Embryonic facial prominence (tissue), 1 donor: Measurements from ENCODE around the gene EDN1.
A peak's percentile ranks its signal among the peaks of the same experiment; 100 is the strongest.

Source experiments
- DNase-seq: peaks from one replicate; pipeline ENCODE4 v3.0.0-alpha.2; 2016; ENCODE audit errors: extremely low spot score

The EDN1 gene

DNA sequence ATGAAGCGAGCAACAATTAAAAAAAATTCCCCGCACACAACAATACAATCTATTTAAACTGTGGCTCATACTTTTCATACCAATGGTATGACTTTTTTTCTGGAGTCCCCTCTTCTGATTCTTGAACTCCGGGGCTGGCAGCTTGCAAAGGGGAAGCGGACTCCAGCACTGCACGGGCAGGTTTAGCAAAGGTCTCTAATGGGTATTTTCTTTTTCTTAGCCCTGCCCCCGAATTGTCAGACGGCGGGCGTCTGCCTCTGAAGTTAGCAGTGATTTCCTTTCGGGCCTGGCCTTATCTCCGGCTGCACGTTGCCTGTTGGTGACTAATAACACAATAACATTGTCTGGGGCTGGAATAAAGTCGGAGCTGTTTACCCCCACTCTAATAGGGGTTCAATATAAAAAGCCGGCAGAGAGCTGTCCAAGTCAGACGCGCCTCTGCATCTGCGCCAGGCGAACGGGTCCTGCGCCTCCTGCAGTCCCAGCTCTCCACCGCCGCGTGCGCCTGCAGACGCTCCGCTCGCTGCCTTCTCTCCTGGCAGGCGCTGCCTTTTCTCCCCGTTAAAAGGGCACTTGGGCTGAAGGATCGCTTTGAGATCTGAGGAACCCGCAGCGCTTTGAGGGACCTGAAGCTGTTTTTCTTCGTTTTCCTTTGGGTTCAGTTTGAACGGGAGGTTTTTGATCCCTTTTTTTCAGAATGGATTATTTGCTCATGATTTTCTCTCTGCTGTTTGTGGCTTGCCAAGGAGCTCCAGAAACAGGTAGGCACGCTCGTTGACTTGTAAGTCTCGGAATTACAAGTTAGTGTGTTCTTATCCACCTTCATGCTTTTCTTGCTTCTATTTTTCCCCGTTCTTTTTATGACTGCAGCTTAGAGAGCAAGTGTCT lies at the start of gene EDN1:
Gene EDN1 (plus strand): TSS at position 429 of the 888 bp plus-strand sequence. CDS start 269 bp downstream, at position 698.
- peak; percentile 70 for DNase-seq

GRCh38 chr6:12241493-12242175 lies 48.5 kb upstream of the EDN1 start:
- DNase-seq = no peak

GRCh38 chr6:12243169-12243568 lies 47.0 kb upstream of the EDN1 start:
- no peak for DNase-seq

DNA sequence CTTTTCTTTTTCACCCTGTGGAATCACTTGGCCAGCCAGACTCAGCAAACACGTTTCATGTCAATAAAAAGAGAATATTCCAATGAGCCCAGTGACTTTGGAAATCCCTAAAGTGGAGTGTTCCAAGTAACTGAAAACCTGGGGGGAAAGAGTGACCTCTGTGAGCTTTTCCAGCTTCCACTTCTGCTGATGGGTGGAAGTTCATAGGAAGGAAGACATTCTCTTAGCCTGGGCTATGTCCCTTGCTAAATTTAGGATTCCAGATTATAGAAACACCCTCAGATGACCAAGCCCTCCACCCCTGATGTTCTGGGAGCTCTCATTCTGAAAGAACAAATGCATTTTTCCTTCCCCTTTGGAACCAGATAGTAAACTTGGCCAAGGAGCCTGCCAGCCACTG lies 44.8 kb upstream of the EDN1 start:
- no peak for DNase-seq

- no peak for DNase-seq
Measured at GRCh38 chr6:12245763-12246718, 44.1 kb upstream of the EDN1 start.

GRCh38 chr6:12246900-12247299 lies 43.3 kb upstream of the EDN1 start:
- no peak for DNase-seq

- DNase-seq = no peak
Measured at GRCh38 chr6:12249541-12250382, 40.4 kb upstream of the EDN1 start.

- DNase-seq = no peak
Measured at GRCh38 chr6:12250383-12250770, 39.8 kb upstream of the EDN1 start.

- no peak for DNase-seq
Measured at GRCh38 chr6:12254210-12254609, 36.0 kb upstream of the EDN1 start.

DNA sequence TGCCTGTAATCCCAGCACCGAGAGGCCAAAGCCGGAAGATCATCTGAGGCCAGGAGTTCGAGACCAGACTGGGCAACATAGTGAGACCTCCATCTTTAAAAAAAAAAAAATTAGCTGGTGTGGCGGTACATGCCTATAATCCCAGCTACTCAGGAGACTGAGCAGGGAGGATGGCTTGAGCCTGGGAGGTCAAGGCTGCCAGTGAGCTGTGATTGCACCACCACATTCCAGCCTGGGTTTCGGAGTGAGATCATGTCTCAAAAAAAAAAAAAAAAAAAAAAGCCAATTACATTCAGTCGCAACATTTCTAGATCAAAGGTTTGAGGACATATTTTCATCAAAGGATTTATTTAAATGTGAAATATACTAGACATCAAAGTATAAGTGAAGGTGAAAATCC lies 32.0 kb upstream of the EDN1 start:
- no peak for DNase-seq

DNA sequence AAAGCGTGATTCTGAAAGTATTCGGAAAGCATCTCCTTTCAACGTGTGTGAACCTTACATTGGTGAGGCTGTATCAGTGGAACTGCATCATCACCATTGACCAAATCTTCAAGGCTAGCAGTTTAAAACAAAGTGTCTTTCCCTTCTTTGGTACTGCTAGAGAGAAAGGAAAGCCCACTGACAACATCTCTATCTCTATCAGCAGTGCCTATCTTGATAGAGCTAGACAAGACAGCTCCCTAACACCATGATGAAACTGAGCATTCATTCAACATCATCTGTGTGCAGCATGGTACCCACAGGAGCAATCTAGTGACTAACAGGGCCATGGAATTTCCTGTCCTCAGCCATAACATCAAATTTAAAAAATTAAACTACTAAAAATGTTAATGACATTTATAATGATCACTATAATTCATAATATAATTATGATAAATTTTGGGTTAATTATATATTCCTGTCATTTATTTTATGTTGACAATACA lies 31.5 kb upstream of the EDN1 start:
- DNase-seq = no peak

- no peak for DNase-seq
Measured at GRCh38 chr6:12260458-12261093, 29.6 kb upstream of the EDN1 start.

DNA sequence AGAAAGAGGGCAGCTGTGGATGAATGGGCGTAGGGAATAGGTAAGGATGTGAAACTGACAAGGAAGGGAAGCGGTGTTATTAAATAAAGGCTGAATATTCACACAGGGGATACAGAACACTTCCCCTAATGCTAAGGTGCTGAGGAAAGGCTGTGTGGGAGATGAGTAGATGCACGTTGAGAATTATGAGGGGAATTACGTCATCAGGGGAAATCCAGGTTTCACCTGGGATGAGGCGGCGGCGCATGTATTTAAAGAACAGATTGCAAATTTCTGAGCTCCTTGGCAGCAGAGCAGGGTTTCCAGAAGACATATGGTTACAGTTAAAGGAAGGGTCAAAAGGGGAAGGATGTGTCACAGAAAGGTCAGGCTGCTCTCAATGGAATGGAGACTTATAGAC lies 28.7 kb upstream of the EDN1 start:
- DNase-seq = no peak

DNA sequence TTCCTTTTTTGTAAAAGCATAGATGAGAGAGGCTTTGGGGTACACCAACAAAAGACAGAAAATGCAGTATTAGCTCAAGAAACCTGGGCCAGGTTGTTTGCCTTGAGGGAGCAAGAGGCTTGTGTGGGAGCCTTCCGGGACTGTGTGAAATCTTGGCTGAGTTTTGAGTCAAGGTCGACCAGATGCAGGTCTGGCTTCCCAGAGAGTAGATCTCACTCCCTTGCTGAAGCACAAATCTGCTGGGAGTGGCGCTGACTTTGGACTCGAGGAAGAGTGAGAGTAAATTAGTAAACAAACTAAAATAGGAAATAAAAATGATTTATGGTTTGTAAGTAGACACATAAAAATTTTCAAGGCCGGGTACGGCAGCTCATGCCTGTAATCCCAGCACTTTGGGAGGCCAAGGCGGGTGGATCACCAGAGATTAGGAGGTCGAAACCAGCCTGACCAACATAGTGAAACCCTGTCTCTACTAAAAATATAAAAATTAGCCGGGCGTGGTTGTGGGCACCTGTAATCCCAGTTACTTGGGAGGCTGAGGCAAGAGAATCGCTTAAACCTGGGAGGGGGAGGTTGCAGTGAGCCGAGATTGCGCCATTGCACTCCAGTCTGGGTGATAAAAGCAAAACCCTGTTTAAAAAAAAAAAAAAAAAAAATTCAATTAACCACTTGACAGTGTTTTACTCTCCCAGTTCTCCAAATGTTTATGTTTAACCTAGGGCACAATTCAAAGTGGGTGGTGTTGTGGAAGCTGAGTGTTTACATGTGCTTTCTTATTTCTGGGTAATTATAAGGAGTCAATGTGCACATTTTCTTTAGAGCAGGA lies 27.7 kb upstream of the EDN1 start:
- DNase-seq = no peak

- no peak for DNase-seq
Measured at GRCh38 chr6:12263403-12263802, 26.8 kb upstream of the EDN1 start.

DNA sequence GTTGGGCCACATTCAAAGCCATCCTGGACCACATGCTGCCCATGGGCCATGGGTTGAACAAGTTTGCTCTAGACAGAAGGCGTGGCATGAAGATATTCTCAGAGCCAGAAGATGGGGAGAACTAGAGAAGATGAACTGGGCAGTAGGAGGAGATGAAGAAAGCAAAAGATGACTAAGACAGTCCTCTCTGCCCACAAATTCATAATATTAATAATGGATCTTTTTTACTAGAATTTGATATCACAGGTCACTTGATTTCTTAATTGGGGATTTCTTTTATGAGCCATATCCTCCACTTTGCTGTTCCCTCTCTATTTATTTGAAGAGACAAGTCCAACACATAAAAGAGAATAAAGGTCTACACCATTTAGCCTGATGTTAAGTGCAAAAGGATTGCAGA lies 25.5 kb upstream of the EDN1 start:
- DNase-seq = no peak

GRCh38 chr6:12265296-12265695 lies 24.9 kb upstream of the EDN1 start:
- DNase-seq = no peak

DNA sequence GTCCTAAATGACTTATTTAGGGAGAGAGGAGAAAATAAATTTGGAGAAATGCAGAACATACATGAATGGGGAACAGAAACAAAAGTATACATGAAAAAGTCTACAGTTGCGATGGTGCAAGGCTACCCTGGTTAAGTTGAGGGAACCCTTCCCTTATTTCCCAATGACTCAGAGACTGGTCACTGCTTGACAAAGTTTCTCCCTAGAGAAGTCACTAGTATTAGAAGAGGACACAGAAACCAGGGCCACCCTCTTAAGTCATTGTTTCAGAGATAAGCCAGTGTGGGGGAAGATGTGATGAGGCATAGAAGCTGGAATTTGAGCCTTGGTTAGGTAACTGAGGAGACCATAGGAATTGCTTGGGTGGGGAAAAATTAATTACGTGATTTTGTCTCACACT lies 24.4 kb upstream of the EDN1 start:
- no peak for DNase-seq

DNA sequence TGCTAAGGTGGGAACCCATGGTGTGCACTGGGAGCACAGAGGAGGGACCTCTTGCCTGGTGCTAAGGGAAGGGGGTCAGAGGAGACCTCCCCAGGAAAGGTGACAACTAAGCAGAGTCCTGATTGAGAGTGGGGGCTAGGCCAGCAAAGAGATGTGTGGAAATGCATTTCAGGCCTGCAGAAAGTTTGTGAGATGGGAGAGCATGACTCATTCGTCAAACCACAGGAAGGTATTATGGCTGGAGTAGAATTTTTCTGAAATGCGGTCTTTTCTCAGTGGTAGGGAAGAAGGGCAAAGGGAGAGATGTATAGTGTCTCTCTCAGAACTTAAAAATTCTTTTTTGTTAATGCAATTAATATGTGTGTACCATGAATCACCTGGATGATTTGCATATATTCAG lies 23.6 kb upstream of the EDN1 start:
- DNase-seq = no peak

DNA sequence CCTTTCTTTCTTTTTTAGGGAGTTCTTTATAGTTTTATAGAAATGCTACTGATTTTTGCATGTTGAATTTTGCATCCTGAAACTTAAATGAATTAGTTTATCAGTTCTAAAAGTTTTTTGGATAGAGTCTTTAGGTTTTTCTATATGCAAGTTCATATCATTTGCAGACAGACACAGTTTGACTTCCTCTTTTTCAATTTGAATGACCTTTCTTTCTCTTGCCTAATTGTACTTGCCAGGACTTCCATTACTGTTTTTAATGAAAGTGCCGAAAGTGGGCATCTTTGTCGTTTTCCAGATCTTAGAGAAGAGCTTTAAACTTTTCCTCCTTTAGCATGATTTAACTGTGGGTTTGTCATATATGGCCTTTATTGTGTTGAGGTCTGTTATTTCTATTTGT lies 21.1 kb upstream of the EDN1 start:
- DNase-seq = no peak
